ENCODE data around the gene PROZ.

PROZ gene

GRCh38 chr13:113117911-113118260, 40.6 kb upstream of the PROZ start:
- DNase-seq (ENCODE audit: extremely low read depth, low read depth) = no peak
- no peak for TF ChIP-seq CTCF (IDR thresholded peaks at IDR 0.05; ENCODE audit: low read depth, low read length)

GRCh38 chr13:113118261-113119021, 40.0 kb upstream of the PROZ start:
- DNase-seq (ENCODE audit: extremely low read depth, low read depth) = no peak
- TF ChIP-seq CTCF (IDR thresholded peaks at IDR 0.05; ENCODE audit: low read depth, low read length) = no peak

GRCh38 chr13:113119166-113119821, 39.2 kb upstream of the PROZ start:
- no peak for DNase-seq (ENCODE audit: extremely low read depth, low read depth)
- TF ChIP-seq CTCF (IDR thresholded peaks at IDR 0.05; ENCODE audit: low read depth, low read length) = no peak

GRCh38 chr13:113119822-113120189, 38.6 kb upstream of the PROZ start:
- TF ChIP-seq CTCF (IDR thresholded peaks at IDR 0.05; ENCODE audit: low read depth, low read length) = no peak
- no peak for DNase-seq (ENCODE audit: extremely low read depth, low read depth)

GRCh38 chr13:113120300-113121182, 37.9 kb upstream of the PROZ start:
- no peak for DNase-seq (ENCODE audit: extremely low read depth, low read depth)
- no peak for TF ChIP-seq CTCF (IDR thresholded peaks at IDR 0.05; ENCODE audit: low read depth, low read length)

GRCh38 chr13:113121183-113121927, 37.1 kb upstream of the PROZ start:
- no peak for TF ChIP-seq CTCF (IDR thresholded peaks at IDR 0.05; ENCODE audit: low read depth, low read length)
- DNase-seq (ENCODE audit: extremely low read depth, low read depth) = no peak
